Muscle layer of colon (tissue), 2 donors: ENCODE data around the gene ZFYVE1.
"Not testable (repeated sequence)": the region's sequence is repeated elsewhere in the genome, so short reads cannot be mapped to it uniquely, and the experiment has no call there.

Source experiments
- H3K27ac ChIP-seq: one replicate; pipeline ENCODE4 v1.7.0; 2013; ENCODE audit warnings: low read depth, mild to moderate bottlenecking, low read length, moderate library complexity
- H3K27me3 ChIP-seq, 2 donors: one replicate each; pipeline ENCODE4 v1.7.0; 2013; ENCODE audit warnings: low read length in 2 of 2, mild to moderate bottlenecking in 2 of 2; ENCODE audit not compliant: insufficient read depth in 2 of 2, control insufficient read depth in 1 of 2
- H3K36me3 ChIP-seq: one replicate; pipeline ENCODE4 v1.7.0; 2013; ENCODE audit warnings: mild to moderate bottlenecking, low read length; ENCODE audit not compliant: insufficient read depth
- H3K4me1 ChIP-seq: one replicate; pipeline ENCODE4 v1.7.0; 2013; ENCODE audit warnings: mild to moderate bottlenecking, low read length; ENCODE audit not compliant: insufficient read depth
- H3K4me3 ChIP-seq, 2 donors: one replicate each; pipeline ENCODE4 v1.7.0; 2013; ENCODE audit warnings: low read length in 2 of 2, low read depth in 1 of 2, mild to moderate bottlenecking in 1 of 2, moderate library complexity in 1 of 2
- H3K9ac ChIP-seq: one replicate; pipeline ENCODE4 v1.7.0; 2013; ENCODE audit warnings: low read length
- H3K9me3 ChIP-seq: one replicate; pipeline ENCODE4 v1.7.0; 2013; ENCODE audit warnings: mild to moderate bottlenecking, low read length
- donor health status: abdominal sarcoma.
- donor health status: Adenocarcinoma of cecum.

The ZFYVE1 gene

DNA sequence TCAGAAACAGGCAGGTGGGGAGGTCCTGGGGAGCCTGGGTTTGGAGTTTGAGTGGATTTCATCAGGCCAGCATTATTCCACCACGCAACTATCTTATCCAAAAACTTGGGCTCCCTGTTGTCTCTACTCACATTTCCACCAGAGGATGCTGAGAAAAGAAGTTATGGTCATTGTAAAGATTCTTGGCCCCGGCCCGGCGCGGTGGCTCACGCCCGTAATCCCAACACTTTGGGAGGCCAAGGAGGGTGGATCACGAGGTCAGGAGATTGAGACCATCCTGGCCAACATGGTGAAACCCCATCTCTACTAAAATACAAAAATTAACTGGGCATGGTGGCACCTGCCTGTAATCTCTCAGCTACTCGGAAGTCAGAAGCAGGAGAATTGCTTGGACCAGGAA is 70.2 kb downstream of the ZFYVE1 start:
- not testable (repeated sequence) for H3K27ac ChIP-seq, H3K4me3 ChIP-seq, H3K27me3 ChIP-seq, H3K9ac ChIP-seq, H3K9me3 ChIP-seq, H3K4me1 ChIP-seq
- H3K36me3 ChIP-seq, result peaks cover 35% of the 10 kb centered on the region

DNA sequence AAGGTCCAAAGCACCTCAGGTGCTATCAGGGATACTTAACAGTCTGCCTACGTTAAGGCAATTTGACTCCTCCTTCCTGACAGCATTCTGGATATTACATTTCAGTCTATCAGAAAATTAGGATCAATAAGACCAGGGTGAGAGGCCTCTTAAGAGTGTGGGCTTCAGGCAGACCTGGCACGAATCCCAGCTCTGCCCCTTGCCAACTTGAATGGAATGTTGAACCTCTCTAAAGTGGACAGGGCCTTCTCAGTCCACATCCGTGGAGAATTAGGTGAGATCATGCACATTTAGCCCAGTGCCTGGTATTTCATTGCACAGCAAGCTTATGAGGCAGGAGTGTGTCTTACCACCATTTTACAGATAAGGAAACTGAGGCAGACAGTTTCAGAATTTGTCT is 74.7 kb downstream of the ZFYVE1 start:
- H3K9ac ChIP-seq, result no peak overlapping the region
- H3K4me3 ChIP-seq, result no peak overlapping the region
- peaks cover 27% of the 10 kb centered on the region for H3K36me3 ChIP-seq
- H3K27ac ChIP-seq, result no peak overlapping the region
- no peaks in the 10 kb centered on the region for H3K27me3 ChIP-seq
- no peaks in the 10 kb centered on the region for H3K9me3 ChIP-seq
- no peaks in the 10 kb centered on the region for H3K4me1 ChIP-seq

DNA sequence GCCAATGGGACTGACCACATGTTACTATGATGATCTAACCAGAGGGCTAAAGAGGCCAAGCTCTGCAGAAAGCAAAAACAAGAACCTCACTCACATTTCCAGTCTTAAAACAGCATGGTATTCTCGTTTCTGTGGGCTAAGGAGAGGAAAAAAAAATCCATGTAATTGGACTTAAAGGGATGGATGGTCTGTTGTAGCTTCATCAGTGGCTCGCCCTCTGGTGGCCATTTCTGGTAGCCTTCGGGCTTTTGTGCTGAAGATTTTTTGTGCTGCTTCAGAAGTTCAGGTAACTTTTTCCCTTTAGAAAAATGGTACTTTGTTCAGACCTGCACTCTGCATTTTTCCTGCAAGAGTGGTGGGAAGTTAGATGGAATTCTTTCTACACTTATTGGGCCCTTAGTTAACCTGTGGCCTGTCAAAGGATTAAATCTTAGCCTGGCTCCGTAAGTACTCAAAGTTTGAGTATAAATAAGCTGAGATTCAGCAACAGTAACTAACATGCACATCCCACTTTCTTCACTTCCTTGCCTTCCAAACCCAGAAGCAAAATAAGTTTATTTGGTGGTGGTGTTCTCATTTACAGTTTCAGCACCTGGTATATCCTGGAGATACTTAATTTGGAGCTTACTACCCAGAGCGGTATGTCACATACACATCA is 78.3 kb downstream of the ZFYVE1 start:
- H3K9ac ChIP-seq, result no peak overlapping the region
- H3K36me3 ChIP-seq, result peaks cover 16% of the 10 kb centered on the region
- no peaks in the 10 kb centered on the region for H3K4me1 ChIP-seq
- no peaks in the 10 kb centered on the region for H3K9me3 ChIP-seq
- H3K27me3 ChIP-seq, result no peaks in the 10 kb centered on the region
- no peak overlapping the region for H3K27ac ChIP-seq
- no peak overlapping the region for H3K4me3 ChIP-seq

DNA sequence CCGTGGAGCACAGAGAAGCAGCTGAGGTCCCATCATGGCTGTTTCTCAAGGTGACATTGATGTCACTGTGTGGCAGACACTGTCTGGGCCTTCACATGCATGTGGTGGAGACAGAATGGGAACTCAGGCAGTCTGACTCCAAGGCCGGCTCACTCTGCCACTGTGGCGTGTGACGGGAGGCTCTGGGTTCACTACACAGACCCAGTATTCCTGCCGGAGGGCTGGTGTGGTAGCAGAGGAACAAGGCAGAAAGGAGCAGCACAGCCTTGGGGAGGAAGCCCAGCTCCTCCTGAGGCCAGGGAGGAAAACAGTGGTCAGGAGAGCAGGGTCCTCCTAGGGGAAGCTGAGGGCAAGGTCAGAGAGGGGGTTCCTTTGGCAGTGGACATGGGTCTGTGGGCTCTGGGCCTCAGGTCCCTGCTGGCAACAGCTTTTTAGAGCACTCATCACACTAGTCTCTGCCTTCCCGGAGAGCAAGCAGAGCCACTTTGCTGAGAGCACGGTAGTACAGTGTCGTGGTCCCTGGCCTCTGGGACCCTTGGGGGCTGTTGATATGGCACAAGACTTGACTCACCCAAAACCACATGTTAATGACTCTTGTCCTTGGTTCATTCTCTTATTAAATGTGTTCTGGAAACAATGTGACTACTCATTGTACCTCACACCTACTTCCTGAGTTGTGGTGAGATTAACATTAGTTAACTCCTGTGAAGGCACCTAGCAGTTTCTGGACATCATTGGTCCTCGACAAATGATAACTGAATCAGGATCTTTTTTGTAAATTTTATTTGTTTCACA is 79.3 kb downstream of the ZFYVE1 start:
- Histone ChIP-seq H3K36me3 (peaks cover 26% of the 10 kb centered on the region), H3K27ac (no peak overlapping the region), H3K9me3 (no peaks in the 10 kb centered on the region), H3K4me3 (no peak overlapping the region), H3K27me3 (no peaks in the 10 kb centered on the region), H3K4me1 (no peaks in the 10 kb centered on the region), H3K9ac (no peak overlapping the region)

DNA sequence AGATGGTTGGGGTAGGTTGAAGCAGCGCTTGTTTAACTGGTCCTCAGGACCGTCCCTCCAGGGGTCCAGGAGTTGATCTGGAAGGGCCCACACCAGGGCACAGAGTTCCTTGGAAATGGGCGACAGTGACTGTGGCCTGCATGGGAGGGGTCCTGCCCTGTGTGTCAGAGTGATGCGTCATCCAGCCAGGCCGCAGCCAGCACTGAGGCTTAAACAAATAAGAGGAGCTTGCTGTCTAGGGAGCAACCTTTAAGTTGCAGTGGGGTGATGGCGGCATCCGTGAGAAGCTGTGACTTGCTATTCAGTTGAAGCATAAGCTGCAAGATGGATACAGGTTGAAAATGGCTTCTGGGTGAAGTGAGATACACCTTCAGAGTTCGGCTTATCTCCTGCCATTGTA is 80.4 kb downstream of the ZFYVE1 start:
- Histone ChIP-seq H3K9ac (no peak overlapping the region), H3K4me3 (no peak overlapping the region), H3K9me3 (no peaks in the 10 kb centered on the region), H3K4me1 (no peaks in the 10 kb centered on the region), H3K27me3 (no peaks in the 10 kb centered on the region), H3K27ac (no peak overlapping the region), H3K36me3 (peaks cover 26% of the 10 kb centered on the region)

DNA sequence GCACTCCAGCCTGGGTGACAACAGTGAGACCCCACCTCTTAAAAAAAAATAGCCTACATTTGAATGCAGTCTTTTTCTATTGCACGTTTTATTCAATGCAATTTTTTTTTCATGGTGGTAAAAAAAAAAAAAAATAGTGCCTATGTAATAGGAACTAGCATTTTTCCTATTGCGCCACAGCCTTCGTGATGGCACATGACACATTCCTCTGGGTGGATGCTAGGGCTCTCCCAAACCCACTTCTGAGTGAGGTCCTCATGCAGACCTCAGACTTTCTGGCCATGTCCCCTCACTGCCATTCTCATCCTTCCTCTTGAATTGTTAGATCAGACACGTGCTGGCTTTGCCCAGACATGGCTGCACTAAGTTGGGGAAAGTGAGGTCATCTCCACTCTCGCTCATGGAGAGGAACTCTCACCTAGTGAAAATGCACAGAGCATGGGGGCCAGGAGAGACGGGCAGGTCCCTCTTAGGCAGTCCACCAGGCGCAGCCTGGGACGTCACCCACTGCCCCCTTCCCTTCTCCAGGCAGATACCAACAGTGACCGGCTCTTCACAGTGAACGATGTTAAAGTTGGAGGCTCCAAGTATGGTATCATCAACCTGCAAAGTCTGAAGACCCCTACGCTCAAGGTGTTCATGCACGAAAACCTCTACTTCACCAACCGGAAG is 81.4 kb downstream of the ZFYVE1 start:
- Histone ChIP-seq H3K27ac (no peak overlapping the region), H3K36me3 (peaks cover 30% of the 10 kb centered on the region), H3K9me3 (no peaks in the 10 kb centered on the region)

DNA sequence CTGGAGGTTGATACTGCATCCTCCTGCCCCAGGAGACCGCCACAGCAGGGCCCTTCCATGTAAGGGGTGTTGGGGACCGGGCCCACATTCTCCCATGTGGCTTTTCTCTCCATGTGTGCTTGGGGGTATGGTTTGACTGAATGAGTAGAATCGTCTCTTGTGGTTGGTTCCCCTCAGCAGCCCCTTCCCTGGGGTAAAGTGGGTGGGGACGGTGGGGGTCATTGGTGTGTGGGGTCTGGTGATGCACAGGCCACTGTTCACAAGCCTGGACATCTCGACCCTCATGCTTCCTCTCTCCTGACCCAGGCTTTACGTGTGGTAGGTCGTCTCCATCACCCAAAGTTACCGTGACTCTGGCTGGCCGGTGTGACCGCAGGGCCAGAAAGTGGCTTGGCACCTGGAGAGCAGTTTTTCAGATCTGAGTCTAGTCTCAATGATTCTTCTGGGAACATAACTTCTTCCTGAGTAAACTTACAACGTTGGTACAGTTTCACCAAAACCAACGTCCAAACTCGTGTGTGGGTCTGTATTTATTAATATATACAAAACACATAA is 83.0 kb downstream of the ZFYVE1 start:
- Histone ChIP-seq H3K4me3 (no peak overlapping the region), H3K9me3 (no peaks in the 10 kb centered on the region), H3K36me3 (peaks cover 43% of the 10 kb centered on the region), H3K27ac (no peak overlapping the region), H3K9ac (no peak overlapping the region), H3K27me3 (no peaks in the 10 kb centered on the region), H3K4me1 (no peaks in the 10 kb centered on the region)

More for the DNA sequence above, 81.4 kb downstream of the ZFYVE1 start:
- Histone ChIP-seq H3K9ac (no peak overlapping the region), H3K4me3 (no peak overlapping the region), H3K4me1 (no peaks in the 10 kb centered on the region), H3K27me3 (no peaks in the 10 kb centered on the region)

DNA sequence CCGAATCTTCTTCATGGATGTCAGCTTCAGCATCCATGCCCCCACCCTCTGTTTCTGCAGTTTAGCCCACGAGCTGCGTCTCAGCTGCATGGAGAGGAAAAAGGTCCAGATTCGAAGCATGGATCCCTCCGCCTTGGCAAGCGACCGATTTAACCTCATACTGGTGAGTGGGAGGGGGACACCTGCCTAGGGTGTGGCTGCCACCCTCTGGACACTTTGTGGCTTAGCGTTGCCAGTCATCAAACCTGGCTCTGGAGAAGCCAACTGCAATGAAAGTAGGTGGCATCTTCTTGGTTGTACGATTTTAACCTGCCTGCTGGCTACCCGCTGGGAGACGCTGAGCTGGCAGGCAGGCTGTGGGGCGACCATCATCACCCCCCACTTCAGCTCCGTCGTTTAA is 84.0 kb downstream of the ZFYVE1 start:
- no peaks in the 10 kb centered on the region for H3K9me3 ChIP-seq
- H3K27me3 ChIP-seq, result no peaks in the 10 kb centered on the region
- no peak overlapping the region for H3K9ac ChIP-seq
- H3K4me1 ChIP-seq, result no peaks in the 10 kb centered on the region
- no peak overlapping the region for H3K27ac ChIP-seq
- no peak overlapping the region for H3K4me3 ChIP-seq
- H3K36me3 ChIP-seq, result peaks cover 43% of the 10 kb centered on the region

DNA sequence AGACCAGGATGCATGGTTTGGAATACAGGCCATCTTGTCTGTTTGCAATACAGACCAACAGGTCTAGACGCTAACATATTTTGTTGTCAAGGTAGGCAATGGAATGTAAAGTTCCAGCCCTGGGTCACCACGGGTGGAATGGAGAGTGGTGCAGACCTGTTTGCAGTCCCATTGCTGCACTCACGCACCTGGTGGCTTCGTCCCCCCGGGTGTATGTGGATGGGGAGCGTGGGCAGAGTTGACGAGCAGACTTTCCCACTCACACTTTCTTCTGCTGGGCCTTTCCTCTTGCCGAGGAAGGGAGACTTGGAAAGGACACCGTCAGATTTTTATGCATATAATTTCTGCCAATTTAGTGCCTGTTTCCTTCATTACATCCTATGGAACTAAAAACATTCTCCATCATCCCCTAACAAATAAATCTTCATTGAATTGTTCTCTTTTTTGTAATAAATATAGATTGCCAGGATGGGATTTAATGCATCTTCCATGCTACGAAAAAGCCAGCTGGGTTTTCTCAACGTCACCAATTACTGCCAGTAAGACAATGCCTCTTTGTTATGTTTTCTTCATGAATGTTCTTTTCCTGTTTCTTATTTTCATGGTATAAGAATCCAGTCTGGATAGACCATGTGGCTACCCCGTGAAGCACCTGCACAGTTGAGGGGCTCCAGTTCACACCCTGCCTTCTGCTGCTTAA is 85.5 kb downstream of the ZFYVE1 start:
- Histone ChIP-seq H3K27ac (no peak overlapping the region), H3K27me3 (no peaks in the 10 kb centered on the region), H3K9me3 (no peaks in the 10 kb centered on the region), H3K36me3 (peaks cover 37% of the 10 kb centered on the region), H3K9ac (no peak overlapping the region), H3K4me3 (no peak overlapping the region), H3K4me1 (no peaks in the 10 kb centered on the region)

DNA sequence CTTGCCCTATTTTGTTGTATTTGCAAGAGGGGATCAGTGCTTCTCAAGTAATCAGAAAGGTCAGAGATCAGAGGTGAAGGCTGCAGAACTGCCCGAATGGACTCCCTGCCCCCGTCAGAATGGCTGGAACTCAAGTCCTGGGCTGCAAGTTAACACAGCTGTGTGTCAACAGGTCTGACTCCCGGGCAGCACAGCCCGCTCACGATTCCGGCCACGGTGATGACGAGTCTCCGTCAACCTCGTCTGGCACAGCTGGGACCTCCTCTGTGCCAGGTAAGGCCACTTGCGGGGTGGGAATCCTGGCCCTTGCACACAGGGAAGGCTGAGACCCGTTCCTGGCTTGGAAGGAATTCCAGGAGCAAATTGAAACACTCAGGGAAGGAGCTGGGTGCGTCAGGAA is 87.3 kb downstream of the ZFYVE1 start:
- no peaks in the 10 kb centered on the region for H3K4me1 ChIP-seq
- peaks cover 37% of the 10 kb centered on the region for H3K36me3 ChIP-seq
- H3K27ac ChIP-seq, result no peak overlapping the region
- H3K9me3 ChIP-seq, result no peaks in the 10 kb centered on the region
- no peaks in the 10 kb centered on the region for H3K27me3 ChIP-seq
- no peak overlapping the region for H3K4me3 ChIP-seq
- H3K9ac ChIP-seq, result no peak overlapping the region

DNA sequence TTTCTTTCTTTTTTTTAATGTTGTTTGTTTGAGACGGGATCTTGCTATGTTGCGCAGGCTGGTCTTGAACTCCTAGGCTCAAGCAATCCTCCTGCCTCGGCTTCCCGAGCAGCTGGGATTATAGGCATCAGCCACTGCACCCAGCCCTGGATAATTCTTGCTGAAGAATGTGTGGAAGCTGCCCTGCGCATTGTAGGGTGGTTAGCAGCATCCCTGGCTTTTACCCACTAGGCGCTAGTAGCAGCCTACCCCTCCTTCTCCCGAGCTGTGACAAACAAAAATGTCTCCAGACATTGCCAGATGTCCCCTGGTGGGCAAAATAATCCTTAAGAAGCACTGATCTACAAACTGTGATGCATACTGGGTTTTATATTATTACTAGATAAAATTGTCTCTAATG is 94.0 kb downstream of the ZFYVE1 start:
- Histone ChIP-seq H3K36me3 (no peaks in the 10 kb centered on the region), H3K4me3 (no peak overlapping the region), H3K9me3 (no peaks in the 10 kb centered on the region), H3K27ac (no peak overlapping the region), H3K9ac (no peak overlapping the region), H3K4me1 (no peaks in the 10 kb centered on the region), H3K27me3 (no peaks in the 10 kb centered on the region)
